CD8-positive, alpha-beta memory T cell (primary cell): ENCODE data around the gene ZNF586. TPM values are rescaled to one million over a fixed set of nuclear protein-coding genes. Genes with fewer than 3 reads are reported as not detected.
A peak's percentile ranks its signal among the peaks of the same experiment; 100 is the strongest.

Experiments
- CTCF ChIA-PET: fragments of 350-600 bp; sonication (Branson Sonifier 250); formaldehyde crosslinking; loops from one replicate; lab custom pipeline; 2021; ENCODE audit warnings: antibody characterized with exemption; lab: Charles Lee
- POLR2A ChIA-PET: fragments of 350-600 bp; sonication (Branson Sonifier 250); formaldehyde crosslinking; loops from one replicate; lab custom pipeline; 2021; ENCODE audit warnings: antibody characterized with exemption; lab: Charles Lee
- DNase-seq, 5 donors: peaks; one replicate each; pipeline versions ENCODE4 v3.0.0 to v3.0.0-alpha.2; 2020 to 2022; ENCODE audit warnings: mixed read lengths in 1 of 5
- H3K27ac ChIP-seq: one replicate; pipeline ENCODE4 v1.7.0; 2013; ENCODE audit warnings: low read depth, mild to moderate bottlenecking, low read length, moderate library complexity
- H3K27me3 ChIP-seq: 2 replicates; pipeline ENCODE4 v1.7.0; 2013; ENCODE audit warnings: low read length, mild to moderate bottlenecking; ENCODE audit not compliant: insufficient read depth, poor library complexity, severe bottlenecking
- H3K36me3 ChIP-seq: 2 replicates; pipeline ENCODE4 v1.7.0; 2013; ENCODE audit warnings: mild to moderate bottlenecking, low read length, moderate library complexity; ENCODE audit not compliant: insufficient read depth
- H3K4me1 ChIP-seq: 2 replicates; pipeline ENCODE4 v1.7.0; 2013; ENCODE audit warnings: mild to moderate bottlenecking, low read length, moderate library complexity; ENCODE audit not compliant: insufficient read depth
- H3K4me3 ChIP-seq: 2 replicates; pipeline ENCODE4 v1.7.0; 2013; ENCODE audit warnings: mild to moderate bottlenecking, low read length
- H3K9me3 ChIP-seq: 2 replicates; pipeline ENCODE4 v1.7.0; 2013; ENCODE audit warnings: mild to moderate bottlenecking, low read length
- H3K27ac Mint-ChIP-seq, 8 donors: one replicate each; pipeline ENCODE4 v1.8.0; 2020 to 2021; ENCODE audit warnings: mixed read lengths in 8 of 8, mild to moderate bottlenecking in 6 of 8, inconsistent platforms in 3 of 8, moderate library complexity in 3 of 8
- H3K27me3 Mint-ChIP-seq, 2 donors: one replicate each; pipeline ENCODE4 v1.8.0; 2020 to 2021; ENCODE audit warnings: mixed read lengths in 2 of 2, mild to moderate bottlenecking in 1 of 2, moderate library complexity in 1 of 2
- H3K36me3 Mint-ChIP-seq, 3 donors: one replicate each; pipeline ENCODE4 v1.8.0; 2020 to 2021; ENCODE audit warnings: mixed read lengths in 3 of 3, inconsistent platforms in 1 of 3, mild to moderate bottlenecking in 1 of 3
- H3K4me1 Mint-ChIP-seq, 3 donors: one replicate each; pipeline ENCODE4 v1.8.0; 2020 to 2021; ENCODE audit warnings: mixed read lengths in 3 of 3, inconsistent platforms in 1 of 3, mild to moderate bottlenecking in 1 of 3
- H3K4me3 Mint-ChIP-seq, 7 donors: one replicate each; pipeline ENCODE4 v1.8.0; 2020 to 2021; ENCODE audit warnings: mixed read lengths in 7 of 7, mild to moderate bottlenecking in 6 of 7, moderate library complexity in 4 of 7, inconsistent platforms in 2 of 7
- H3K9me3 Mint-ChIP-seq, 5 donors: one replicate each; pipeline ENCODE4 v1.8.0; 2020 to 2022; ENCODE audit warnings: mixed read lengths in 5 of 5, mild to moderate bottlenecking in 3 of 5, moderate library complexity in 2 of 5, inconsistent platforms in 1 of 5
- polyA plus RNA-seq: library from polyadenylated mRNA; unstranded; fragments of 300-500 nt; fragmentation: Illumina TruSeq; gene quantifications from one replicate; pipeline ENCODE4 v1.2.3, GENCODE V29; 2021
- total RNA-seq, 2 experiments: library from RNA; stranded (reverse); gene quantifications; one replicate each; pipeline ENCODE4 v1.2.3, GENCODE V29; 2021

Gene ZNF586
- total and polyA plus RNA-seq, 3 experiments from 2014 or later, result 15.6 to 18.6 (median 17.1) TPM

GRCh38 chr19:57748029-57748428 is 21.4 kb upstream of the ZNF586 start:
- Histone ChIP-seq H3K9me3 (peaks cover 52% of the 10 kb centered on the region), H3K4me3 (peak overlapping the region; percentile 99), H3K27me3 (no peaks in the 10 kb centered on the region), H3K36me3 (peaks cover 49% of the 10 kb centered on the region), H3K27ac (no peak overlapping the region), H3K4me1 (peaks cover 19% of the 10 kb centered on the region)
- DNase-seq, result no peak
- ChIA-PET CTCF (interaction anchor here (1.5 kb wide), 1 partner anchor 71 kb away, joined by 3 read pairs; no protein-coding TSS in a partner anchor), POLR2A (no interaction called here)
- H3K36me3 Mint-ChIP-seq, result peaks cover 39 to 68% (median 60%) of the 10 kb centered on the region in 3 donors
- peak overlapping the region in 4 of 8 donors; percentile 11 to 93 (median 26) for H3K27ac Mint-ChIP-seq
- no peaks in the 10 kb centered on the region for H3K27me3 Mint-ChIP-seq
- H3K9me3 Mint-ChIP-seq, result peaks cover 8 to 63% (median 60%) of the 10 kb centered on the region in 5 donors
- peaks cover 26 to 55% (median 41%) of the 10 kb centered on the region in 3 donors for H3K4me1 Mint-ChIP-seq
- peak overlapping the region; percentile 60 to 98 (median 92) for H3K4me3 Mint-ChIP-seq

- peaks cover 53 to 97% (median 96%) of the 10 kb centered on the region in 3 donors for H3K36me3 Mint-ChIP-seq
- H3K27me3 Mint-ChIP-seq, result no peaks in the 10 kb centered on the region
- no peaks in the 10 kb centered on the region for H3K27me3 ChIP-seq
- peak overlapping the region; percentile 12 for H3K4me3 ChIP-seq
- peaks cover 6 to 27% (median 12%) of the 10 kb centered on the region in 3 donors for H3K4me1 Mint-ChIP-seq
- H3K27ac Mint-ChIP-seq, result no peak overlapping the region
- H3K4me1 ChIP-seq, result no peaks in the 10 kb centered on the region
- H3K9me3 ChIP-seq, result peaks cover 87% of the 10 kb centered on the region
- H3K9me3 Mint-ChIP-seq, result peaks cover 30 to 95% (median 85%) of the 10 kb centered on the region in 5 donors
- POLR2A ChIA-PET, result no interaction called here
- no peak for DNase-seq
- H3K36me3 ChIP-seq, result peaks cover 62% of the 10 kb centered on the region
- CTCF ChIA-PET, result no interaction called here
- no peak overlapping the region for H3K27ac ChIP-seq
- no peak overlapping the region for H3K4me3 Mint-ChIP-seq
Measured at GRCh38 chr19:57754091-57754673, 15.3 kb upstream of the ZNF586 start.

- CTCF ChIA-PET, result no interaction called here
Measured at GRCh38 chr19:57755031-57755430, 14.4 kb upstream of the ZNF586 start.

GRCh38 chr19:57757941-57758340 is 11.5 kb upstream of the ZNF586 start:
- H3K4me1 Mint-ChIP-seq, result peaks cover 0 to 2% (median 0%) of the 10 kb centered on the region in 3 donors
- no peak overlapping the region for H3K27ac Mint-ChIP-seq
- H3K9me3 Mint-ChIP-seq, result peaks cover 22 to 82% (median 51%) of the 10 kb centered on the region in 5 donors
- no peak overlapping the region for H3K27ac ChIP-seq
- H3K36me3 ChIP-seq, result peaks cover 29% of the 10 kb centered on the region
- no peak for DNase-seq
- no peaks in the 10 kb centered on the region for H3K27me3 Mint-ChIP-seq
- no peaks in the 10 kb centered on the region for H3K4me1 ChIP-seq
- no peak overlapping the region for H3K4me3 ChIP-seq
- no peaks in the 10 kb centered on the region for H3K27me3 ChIP-seq
- CTCF ChIA-PET, result no interaction called here
- H3K4me3 Mint-ChIP-seq, result no peak overlapping the region
- H3K9me3 ChIP-seq, result peaks cover 59% of the 10 kb centered on the region
- POLR2A ChIA-PET, result no interaction called here
- H3K36me3 Mint-ChIP-seq, result peaks cover 34 to 92% (median 87%) of the 10 kb centered on the region in 3 donors

More at GRCh38 chr19:57755031-57755430, 14.4 kb upstream of the ZNF586 start:
- Mint-ChIP-seq H3K27ac (no peak overlapping the region), H3K4me3 (no peak overlapping the region), H3K4me1 (peaks cover 7 to 19% (median 8%) of the 10 kb centered on the region in 3 donors), H3K36me3 (peaks cover 50 to 97% (median 95%) of the 10 kb centered on the region in 3 donors), H3K27me3 (no peaks in the 10 kb centered on the region), H3K9me3 (peaks cover 30 to 92% (median 80%) of the 10 kb centered on the region in 5 donors)
- Histone ChIP-seq H3K9me3 (peaks cover 82% of the 10 kb centered on the region), H3K36me3 (peaks cover 54% of the 10 kb centered on the region), H3K4me3 (no peak overlapping the region), H3K27me3 (no peaks in the 10 kb centered on the region), H3K27ac (no peak overlapping the region), H3K4me1 (no peaks in the 10 kb centered on the region)
- POLR2A ChIA-PET, result no interaction called here
- no peak for DNase-seq

GRCh38 chr19:57759096-57759495 is 10.4 kb upstream of the ZNF586 start:
- Histone ChIP-seq H3K9me3 (peaks cover 48% of the 10 kb centered on the region), H3K27ac (no peak overlapping the region), H3K4me3 (no peak overlapping the region), H3K27me3 (no peaks in the 10 kb centered on the region), H3K4me1 (no peaks in the 10 kb centered on the region), H3K36me3 (peaks cover 17% of the 10 kb centered on the region)
- Mint-ChIP-seq H3K9me3 (peaks cover 12 to 80% (median 39%) of the 10 kb centered on the region in 5 donors), H3K27me3 (no peaks in the 10 kb centered on the region), H3K36me3 (peaks cover 28 to 89% (median 84%) of the 10 kb centered on the region in 3 donors), H3K27ac (no peak overlapping the region), H3K4me1 (peaks cover 0 to 2% (median 0%) of the 10 kb centered on the region in 3 donors), H3K4me3 (no peak overlapping the region)
- POLR2A ChIA-PET, result no interaction called here
- no peak for DNase-seq
- CTCF ChIA-PET, result no interaction called here

GRCh38 chr19:57771417-57771816 is 1.9 kb downstream of the ZNF586 start:
- ChIA-PET POLR2A (no interaction called here), CTCF (no interaction called here)
- peaks cover 0 to 4% of the 10 kb centered on the region in 2 donors for H3K27me3 Mint-ChIP-seq
- H3K27ac Mint-ChIP-seq, result peak overlapping the region in 2 of 8 donors; percentile 45 to 93
- H3K4me1 ChIP-seq, result peaks cover 13% of the 10 kb centered on the region
- H3K27ac ChIP-seq, result no peak overlapping the region
- H3K36me3 Mint-ChIP-seq, result peaks cover 33 to 60% (median 57%) of the 10 kb centered on the region in 3 donors
- peaks cover 23% of the 10 kb centered on the region for H3K36me3 ChIP-seq
- H3K4me3 ChIP-seq, result no peak overlapping the region
- H3K4me3 Mint-ChIP-seq, result peak overlapping the region; percentile 47 to 97 (median 70)
- H3K9me3 Mint-ChIP-seq, result peaks cover 0 to 73% (median 49%) of the 10 kb centered on the region in 5 donors
- H3K9me3 ChIP-seq, result peaks cover 18% of the 10 kb centered on the region
- no peak for DNase-seq
- H3K4me1 Mint-ChIP-seq, result peaks cover 37 to 66% (median 45%) of the 10 kb centered on the region in 3 donors
- no peaks in the 10 kb centered on the region for H3K27me3 ChIP-seq

- H3K27me3 ChIP-seq, result no peaks in the 10 kb centered on the region
- ChIA-PET POLR2A (no interaction called here), CTCF (no interaction called here)
- peaks cover 50 to 76% (median 72%) of the 10 kb centered on the region in 3 donors for H3K36me3 Mint-ChIP-seq
- peak overlapping the region in 2 of 8 donors; percentile 19 to 62 for H3K27ac Mint-ChIP-seq
- peaks cover 44% of the 10 kb centered on the region for H3K36me3 ChIP-seq
- peaks cover 14 to 83% (median 68%) of the 10 kb centered on the region in 5 donors for H3K9me3 Mint-ChIP-seq
- no peak overlapping the region for H3K27ac ChIP-seq
- H3K4me3 Mint-ChIP-seq, result peak overlapping the region in 3 of 7 donors; percentile 24 to 44 (median 26)
- H3K4me1 ChIP-seq, result peaks cover 13% of the 10 kb centered on the region
- H3K27me3 Mint-ChIP-seq, result peaks cover 0 to 4% of the 10 kb centered on the region in 2 donors
- peaks cover 34% of the 10 kb centered on the region for H3K9me3 ChIP-seq
- peaks cover 42 to 72% (median 54%) of the 10 kb centered on the region in 3 donors for H3K4me1 Mint-ChIP-seq
- H3K4me3 ChIP-seq, result peak overlapping the region; percentile 12
- DNase-seq, result no peak
Measured at GRCh38 chr19:57773488-57773887, 4.0 kb downstream of the ZNF586 start.

GRCh38 chr19:57776764-57777296 is 7.4 kb downstream of the ZNF586 start:
- H3K27me3 ChIP-seq, result no peaks in the 10 kb centered on the region
- peaks cover 66% of the 10 kb centered on the region for H3K36me3 ChIP-seq
- Mint-ChIP-seq H3K4me1 (peaks cover 25 to 47% (median 29%) of the 10 kb centered on the region in 3 donors), H3K4me3 (peak overlapping the region in 1 of 7 donors; percentile 24), H3K36me3 (peaks cover 67 to 87% (median 86%) of the 10 kb centered on the region in 3 donors), H3K9me3 (peaks cover 36 to 93% (median 85%) of the 10 kb centered on the region in 5 donors), H3K27ac (no peak overlapping the region), H3K27me3 (peaks cover 0 to 2% of the 10 kb centered on the region in 2 donors)
- peak overlapping the region; percentile 9 for H3K4me3 ChIP-seq
- peaks cover 64% of the 10 kb centered on the region for H3K9me3 ChIP-seq
- no peaks in the 10 kb centered on the region for H3K4me1 ChIP-seq
- no peak overlapping the region for H3K27ac ChIP-seq
- DNase-seq, result no peak
- POLR2A ChIA-PET, result no interaction called here
- CTCF ChIA-PET, result no interaction called here
